ENCODE results near the gene QSOX2.

The QSOX2 gene

GRCh38 chr9:136163248-136163850, 82.3 kb downstream of the QSOX2 start:
- H3K27me3 ChIP-seq (ENCODE audit: insufficient read depth, low read depth) = peaks cover 93% of the 10 kb centered on the region
- H3K4me1 ChIP-seq (ENCODE audit: low read depth, poor library complexity, severe bottlenecking) = no peaks in the 10 kb centered on the region
- TF ChIP-seq CTCF (conservative IDR thresholded peaks at IDR 0.05; ENCODE audit: low read depth, low read length) = no peak
- no peak overlapping the region for H3K9ac ChIP-seq
- no peaks in the 10 kb centered on the region for H3K79me2 ChIP-seq (ENCODE audit: insufficient read depth, low read depth)
- H2AFZ ChIP-seq (ENCODE audit: low read depth) = no peak overlapping the region
- no peak overlapping the region for H3K27ac ChIP-seq
- no peaks in the 10 kb centered on the region for H4K20me1 ChIP-seq (ENCODE audit: insufficient read depth)
- no peaks in the 10 kb centered on the region for H3K36me3 ChIP-seq (ENCODE audit: insufficient read depth)
- H3K4me3 ChIP-seq (IDR thresholded peaks at IDR 0.05; ENCODE audit: insufficient read depth, low read depth, low read length) = no peak overlapping the region
- H3K4me2 ChIP-seq = no peak overlapping the region

- H3K9ac ChIP-seq = no peak overlapping the region
- no peaks in the 10 kb centered on the region for H3K79me2 ChIP-seq (ENCODE audit: insufficient read depth, low read depth)
- H3K4me1 ChIP-seq (ENCODE audit: low read depth, poor library complexity, severe bottlenecking) = no peaks in the 10 kb centered on the region
- no peak overlapping the region for H2AFZ ChIP-seq (ENCODE audit: low read depth)
- H4K20me1 ChIP-seq (ENCODE audit: insufficient read depth) = no peaks in the 10 kb centered on the region
- no peak overlapping the region for H3K4me3 ChIP-seq (IDR thresholded peaks at IDR 0.05; ENCODE audit: insufficient read depth, low read depth, low read length)
- TF ChIP-seq CTCF (conservative IDR thresholded peaks at IDR 0.05; ENCODE audit: low read depth, low read length) = no peak
- H3K27me3 ChIP-seq (ENCODE audit: insufficient read depth, low read depth) = peaks cover 95% of the 10 kb centered on the region
- H3K4me2 ChIP-seq = no peak overlapping the region
- no peaks in the 10 kb centered on the region for H3K36me3 ChIP-seq (ENCODE audit: insufficient read depth)
- no peak overlapping the region for H3K27ac ChIP-seq
These were observed 84.5 kb downstream of the QSOX2 start for GRCh38 chr9:136160995-136161610.

- H3K4me2 ChIP-seq = no peak overlapping the region
- no peaks in the 10 kb centered on the region for H3K79me2 ChIP-seq (ENCODE audit: insufficient read depth, low read depth)
- no peak overlapping the region for H2AFZ ChIP-seq (ENCODE audit: low read depth)
- H3K9ac ChIP-seq = no peak overlapping the region
- H3K36me3 ChIP-seq (ENCODE audit: insufficient read depth) = no peaks in the 10 kb centered on the region
- no peaks in the 10 kb centered on the region for H3K4me1 ChIP-seq (ENCODE audit: low read depth, poor library complexity, severe bottlenecking)
- no peaks in the 10 kb centered on the region for H4K20me1 ChIP-seq (ENCODE audit: insufficient read depth)
- no peak overlapping the region for H3K27ac ChIP-seq
- no peak overlapping the region for H3K4me3 ChIP-seq (IDR thresholded peaks at IDR 0.05; ENCODE audit: insufficient read depth, low read depth, low read length)
- peaks cover 95% of the 10 kb centered on the region for H3K27me3 ChIP-seq (ENCODE audit: insufficient read depth, low read depth)
- no peak for TF ChIP-seq CTCF (conservative IDR thresholded peaks at IDR 0.05; ENCODE audit: low read depth, low read length)
These were observed 85.2 kb downstream of the QSOX2 start for GRCh38 chr9:136160381-136160841.

- no peak overlapping the region for H3K4me2 ChIP-seq
- peaks cover 95% of the 10 kb centered on the region for H3K27me3 ChIP-seq (ENCODE audit: insufficient read depth, low read depth)
- H2AFZ ChIP-seq (ENCODE audit: low read depth) = no peak overlapping the region
- no peaks in the 10 kb centered on the region for H3K79me2 ChIP-seq (ENCODE audit: insufficient read depth, low read depth)
- H4K20me1 ChIP-seq (ENCODE audit: insufficient read depth) = no peaks in the 10 kb centered on the region
- no peaks in the 10 kb centered on the region for H3K36me3 ChIP-seq (ENCODE audit: insufficient read depth)
- no peak overlapping the region for H3K27ac ChIP-seq
- TF ChIP-seq CTCF (conservative IDR thresholded peaks at IDR 0.05; ENCODE audit: low read depth, low read length) = no peak
- H3K4me3 ChIP-seq (IDR thresholded peaks at IDR 0.05; ENCODE audit: insufficient read depth, low read depth, low read length) = no peak overlapping the region
- no peak overlapping the region for H3K9ac ChIP-seq
- H3K4me1 ChIP-seq (ENCODE audit: low read depth, poor library complexity, severe bottlenecking) = no peaks in the 10 kb centered on the region
These were observed 85.8 kb downstream of the QSOX2 start for GRCh38 chr9:136159851-136160250.
